ENCODE data around the gene HAUS7.

- TF ChIP-seq CTCF (conservative IDR thresholded peaks at IDR 0.05; ENCODE audit: low read length) (no peak), EZH2phosphoT487 (IDR thresholded peaks at IDR 0.05; ENCODE audit: borderline replicate concordance, low read depth, low read length) (no peak)
These were observed 24.4 kb upstream of the HAUS7 start, which contains the start of gene BGN for GRCh38 chrX:153494541-153495361.
